Measurements from ENCODE around the gene SHISA9.

Gene SHISA9

DNA sequence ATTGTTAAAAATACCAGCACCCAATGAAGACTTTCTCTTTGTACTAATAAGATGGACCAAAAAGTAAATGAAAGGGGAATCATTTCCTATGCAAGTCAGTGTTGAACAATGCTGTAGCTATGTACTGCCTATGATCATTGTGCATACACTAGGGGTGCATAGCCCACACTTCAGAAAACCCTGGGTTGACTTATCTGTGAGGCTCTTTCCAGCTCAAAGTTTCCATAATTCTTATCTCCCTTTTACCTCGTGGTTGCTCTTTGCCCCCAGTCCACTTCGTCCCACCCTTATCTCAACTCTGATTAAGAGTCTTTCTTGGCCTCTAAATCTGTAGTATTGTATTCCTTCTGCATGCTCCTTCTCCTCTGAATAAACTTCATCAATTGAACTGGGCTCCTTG, 336.8 kb downstream of the SHISA9 start:
- TF ChIP-seq, protein P1, sequence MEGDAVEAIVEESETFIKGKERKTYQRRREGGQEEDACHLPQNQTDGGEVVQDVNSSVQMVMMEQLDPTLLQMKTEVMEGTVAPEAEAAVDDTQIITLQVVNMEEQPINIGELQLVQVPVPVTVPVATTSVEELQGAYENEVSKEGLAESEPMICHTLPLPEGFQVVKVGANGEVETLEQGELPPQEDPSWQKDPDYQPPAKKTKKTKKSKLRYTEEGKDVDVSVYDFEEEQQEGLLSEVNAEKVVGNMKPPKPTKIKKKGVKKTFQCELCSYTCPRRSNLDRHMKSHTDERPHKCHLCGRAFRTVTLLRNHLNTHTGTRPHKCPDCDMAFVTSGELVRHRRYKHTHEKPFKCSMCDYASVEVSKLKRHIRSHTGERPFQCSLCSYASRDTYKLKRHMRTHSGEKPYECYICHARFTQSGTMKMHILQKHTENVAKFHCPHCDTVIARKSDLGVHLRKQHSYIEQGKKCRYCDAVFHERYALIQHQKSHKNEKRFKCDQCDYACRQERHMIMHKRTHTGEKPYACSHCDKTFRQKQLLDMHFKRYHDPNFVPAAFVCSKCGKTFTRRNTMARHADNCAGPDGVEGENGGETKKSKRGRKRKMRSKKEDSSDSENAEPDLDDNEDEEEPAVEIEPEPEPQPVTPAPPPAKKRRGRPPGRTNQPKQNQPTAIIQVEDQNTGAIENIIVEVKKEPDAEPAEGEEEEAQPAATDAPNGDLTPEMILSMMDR (conservative IDR thresholded peaks at IDR 0.05; ENCODE audit: low read length): no peak
- TF ChIP-seq EZH2phosphoT487 (IDR thresholded peaks at IDR 0.05; ENCODE audit: borderline replicate concordance): no peak
- Histone ChIP-seq H3K4me2 (ENCODE audit: low read depth, low read length, poor library complexity, severe bottlenecking) (no peak overlapping the region), H3K27me3 (ENCODE audit: insufficient read depth, low read length, poor library complexity, severe bottlenecking) (no peaks in the 10 kb centered on the region), H3K36me3 (ENCODE audit: insufficient read depth, low read length) (no peaks in the 10 kb centered on the region), H3K9me2 (replicated peaks; ENCODE audit: low read depth, low read length) (no peaks in the 10 kb centered on the region), H2AFZ (ENCODE audit: low read length) (no peak overlapping the region), H3K9me3 (ENCODE audit: insufficient read depth, low read depth, low read length) (no peaks in the 10 kb centered on the region), H3K79me2 (ENCODE audit: insufficient read depth, low read length) (no peaks in the 10 kb centered on the region), H3F3A (ENCODE audit: low read depth) (no peaks in the 10 kb centered on the region), H3K4me3 (ENCODE audit: low read length, poor library complexity, severe bottlenecking) (no peak overlapping the region), H3K9ac (ENCODE audit: low read depth, low read length, poor library complexity, severe bottlenecking) (no peak overlapping the region), H3K4me1 (ENCODE audit: insufficient read depth, low read length, poor library complexity, severe bottlenecking) (no peaks in the 10 kb centered on the region), H4K20me1 (ENCODE audit: insufficient read depth, low read length, poor library complexity, severe bottlenecking) (no peaks in the 10 kb centered on the region)

DNA sequence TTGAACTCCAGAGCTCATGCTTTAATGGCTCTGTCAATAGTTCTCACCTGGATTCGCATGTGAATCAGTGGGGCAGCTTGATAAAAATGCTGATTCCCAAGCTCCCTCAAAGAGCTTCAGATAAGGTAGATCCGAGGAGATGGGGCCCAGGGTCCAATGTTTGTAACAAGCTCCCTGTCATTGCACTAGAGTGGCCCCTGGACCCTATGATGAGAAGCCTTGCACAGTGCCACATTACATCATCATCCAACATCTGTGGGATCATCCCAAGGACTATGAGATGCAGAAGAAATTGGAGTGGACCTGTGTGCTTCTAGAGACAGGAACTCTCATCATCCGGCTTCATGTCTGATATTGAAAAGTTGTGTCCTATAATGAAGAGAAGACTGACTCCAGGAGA, 340.8 kb downstream of the SHISA9 start:
- Histone ChIP-seq H3K27me3 (ENCODE audit: insufficient read depth, low read length, poor library complexity, severe bottlenecking) (no peaks in the 10 kb centered on the region), H3K4me3 (ENCODE audit: low read length, poor library complexity, severe bottlenecking) (no peak overlapping the region), H3F3A (ENCODE audit: low read depth) (no peaks in the 10 kb centered on the region), H3K4me2 (ENCODE audit: low read depth, low read length, poor library complexity, severe bottlenecking) (no peak overlapping the region), H3K79me2 (ENCODE audit: insufficient read depth, low read length) (no peaks in the 10 kb centered on the region), H3K4me1 (ENCODE audit: insufficient read depth, low read length, poor library complexity, severe bottlenecking) (no peaks in the 10 kb centered on the region), H3K9me3 (ENCODE audit: insufficient read depth, low read depth, low read length) (no peaks in the 10 kb centered on the region), H4K20me1 (ENCODE audit: insufficient read depth, low read length, poor library complexity, severe bottlenecking) (no peaks in the 10 kb centered on the region), H3K9ac (ENCODE audit: low read depth, low read length, poor library complexity, severe bottlenecking) (no peak overlapping the region), H2AFZ (ENCODE audit: low read length) (no peak overlapping the region), H3K9me2 (replicated peaks; ENCODE audit: low read depth, low read length) (no peaks in the 10 kb centered on the region), H3K36me3 (ENCODE audit: insufficient read depth, low read length) (no peaks in the 10 kb centered on the region)
- TF ChIP-seq, protein P1 (conservative IDR thresholded peaks at IDR 0.05; ENCODE audit: low read length): no peak
- TF ChIP-seq EZH2phosphoT487 (IDR thresholded peaks at IDR 0.05; ENCODE audit: borderline replicate concordance): no peak

DNA sequence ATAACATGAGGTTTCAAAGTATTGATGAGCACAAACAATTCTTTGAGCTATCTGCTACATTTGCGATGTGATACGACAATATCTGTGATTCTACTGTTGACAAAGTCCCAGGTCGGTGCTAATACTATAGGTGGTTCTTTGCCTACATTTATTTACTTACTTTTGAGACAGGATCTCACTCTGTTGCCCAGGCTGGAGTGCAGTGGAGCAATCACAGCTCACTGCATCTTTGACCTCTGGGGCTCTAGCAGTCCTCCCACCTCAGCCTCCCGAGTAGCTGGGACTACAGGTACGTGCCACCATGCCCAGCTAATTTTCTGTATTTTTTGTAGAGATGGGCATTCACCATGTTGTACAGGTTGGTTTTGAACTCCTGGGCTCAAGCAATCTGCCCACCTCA, 343.4 kb downstream of the SHISA9 start:
- Histone ChIP-seq H3K4me1 (ENCODE audit: insufficient read depth, low read length, poor library complexity, severe bottlenecking) (no peaks in the 10 kb centered on the region), H3K4me2 (ENCODE audit: low read depth, low read length, poor library complexity, severe bottlenecking) (no peak overlapping the region), H3K9ac (ENCODE audit: low read depth, low read length, poor library complexity, severe bottlenecking) (no peak overlapping the region), H3F3A (ENCODE audit: low read depth) (no peaks in the 10 kb centered on the region), H3K27me3 (ENCODE audit: insufficient read depth, low read length, poor library complexity, severe bottlenecking) (no peaks in the 10 kb centered on the region), H3K9me3 (ENCODE audit: insufficient read depth, low read depth, low read length) (no peaks in the 10 kb centered on the region), H3K9me2 (replicated peaks; ENCODE audit: low read depth, low read length) (no peaks in the 10 kb centered on the region), H3K4me3 (ENCODE audit: low read length, poor library complexity, severe bottlenecking) (no peak overlapping the region), H3K79me2 (ENCODE audit: insufficient read depth, low read length) (no peaks in the 10 kb centered on the region), H2AFZ (ENCODE audit: low read length) (no peak overlapping the region), H4K20me1 (ENCODE audit: insufficient read depth, low read length, poor library complexity, severe bottlenecking) (no peaks in the 10 kb centered on the region), H3K36me3 (ENCODE audit: insufficient read depth, low read length) (no peaks in the 10 kb centered on the region)
- TF ChIP-seq, protein P1 (conservative IDR thresholded peaks at IDR 0.05; ENCODE audit: low read length): no peak
- no peak for TF ChIP-seq EZH2phosphoT487 (IDR thresholded peaks at IDR 0.05; ENCODE audit: borderline replicate concordance)

All from Loucy (cell line).